BLaER1 treated with 17β-estradiol and CSF1 and Interleukin-3, amounts not matched to agents 10 nM and 100 nM (cell line): ENCODE data around the gene CYP8B1.

Experiments
- H3K27ac ChIP-seq, 11 experiments: shearing (Covaris generic); formaldehyde crosslinking; 2 replicates each; pipeline ENCODE4 v1.8.1; 2022
- H3K27me3 ChIP-seq, 11 experiments: shearing (Covaris generic); formaldehyde crosslinking; 2 replicates each; pipeline ENCODE4 v1.8.1; 2022
- H3K36me3 ChIP-seq, 11 experiments: shearing (Covaris generic); formaldehyde crosslinking; 2 replicates each; pipeline ENCODE4 v1.8.1; 2022
- H3K4me1 ChIP-seq, 10 experiments: shearing (Covaris generic); formaldehyde crosslinking; 2 replicates each; pipeline ENCODE4 v1.8.1; 2022
- H3K4me2 ChIP-seq, 11 experiments: shearing (Covaris generic); formaldehyde crosslinking; 2 replicates each; pipeline ENCODE4 v1.8.1; 2022
- H3K4me3 ChIP-seq, 10 experiments: shearing (Covaris generic); formaldehyde crosslinking; 2 replicates each; pipeline ENCODE4 v1.8.1; 2022
- H3K9ac ChIP-seq, 11 experiments: shearing (Covaris generic); formaldehyde crosslinking; 2 replicates each; pipeline ENCODE4 v1.8.1; 2022
- H3K9me3 ChIP-seq, 11 experiments: shearing (Covaris generic); formaldehyde crosslinking; replicated peaks in 1 of 11; 2 replicates each; pipeline ENCODE4 v1.8.1; 2022
- H4K20me1 ChIP-seq, 11 experiments: shearing (Covaris generic); formaldehyde crosslinking; 2 replicates each; pipeline ENCODE4 v1.8.1; 2022
- Cebpa-rat ChIP-seq, 11 experiments: shearing (Covaris generic); IDR thresholded peaks; 2 replicates each; pipeline ENCODE4 v1.8.1; 2022

CYP8B1 gene

GRCh38 chr3:42876940-42877720 is 1.5 kb upstream of the CYP8B1 start:
- H3K4me1 ChIP-seq, result peaks cover 9 to 17% (median 13%) of the 10 kb centered on the region in 10 experiments; a peak in 19 of 20 replicates
- no peaks in the 10 kb centered on the region for H3K27me3 ChIP-seq
- no peaks in the 10 kb centered on the region for H3K9me3 ChIP-seq
- no peak for TF ChIP-seq Cebpa-rat (IDR thresholded peaks at IDR 0.05)
- H3K27ac ChIP-seq, result no peak overlapping the region
- no peaks in the 10 kb centered on the region for H3K36me3 ChIP-seq
- H3K4me2 ChIP-seq, result no peak overlapping the region
- H3K4me3 ChIP-seq, result no peak overlapping the region
- no peaks in the 10 kb centered on the region for H4K20me1 ChIP-seq
- no peak overlapping the region for H3K9ac ChIP-seq

- H3K36me3 ChIP-seq, result no peaks in the 10 kb centered on the region
- TF ChIP-seq Cebpa-rat (IDR thresholded peaks at IDR 0.05), result no peak
- no peak overlapping the region for H3K9ac ChIP-seq
- H3K27me3 ChIP-seq, result no peaks in the 10 kb centered on the region
- H3K27ac ChIP-seq, result no peak overlapping the region
- H3K4me2 ChIP-seq, result no peak overlapping the region
- no peaks in the 10 kb centered on the region for H3K9me3 ChIP-seq
- peaks cover 3 to 10% (median 8%) of the 10 kb centered on the region in 10 experiments; a peak in 19 of 20 replicates for H3K4me1 ChIP-seq
- H3K4me3 ChIP-seq, result no peak overlapping the region
- no peaks in the 10 kb centered on the region for H4K20me1 ChIP-seq
These were observed 722 bp upstream of the CYP8B1 start for GRCh38 chr3:42876401-42876800.

GRCh38 chr3:42874749-42875148 is 930 bp downstream of the CYP8B1 start:
- no peak for TF ChIP-seq Cebpa-rat (IDR thresholded peaks at IDR 0.05)
- no peaks in the 10 kb centered on the region for H3K27me3 ChIP-seq
- H3K9me3 ChIP-seq, result no peaks in the 10 kb centered on the region
- H3K4me3 ChIP-seq, result no peak overlapping the region
- H3K4me1 ChIP-seq, result no peaks in the 10 kb centered on the region
- no peak overlapping the region for H3K27ac ChIP-seq
- H3K4me2 ChIP-seq, result no peak overlapping the region
- no peaks in the 10 kb centered on the region for H3K36me3 ChIP-seq
- no peak overlapping the region for H3K9ac ChIP-seq
- no peaks in the 10 kb centered on the region for H4K20me1 ChIP-seq

GRCh38 chr3:42873221-42873982 is 2.3 kb downstream of the CYP8B1 start:
- no peak for TF ChIP-seq Cebpa-rat (IDR thresholded peaks at IDR 0.05)
- Histone ChIP-seq H3K4me1 (no peaks in the 10 kb centered on the region), H3K27ac (no peak overlapping the region)

GRCh38 chr3:42872718-42873117 is 3.0 kb downstream of the CYP8B1 start:
- Histone ChIP-seq H4K20me1 (no peaks in the 10 kb centered on the region), H3K9me3 (no peaks in the 10 kb centered on the region), H3K9ac (no peak overlapping the region), H3K4me2 (no peak overlapping the region), H3K27me3 (no peaks in the 10 kb centered on the region), H3K4me1 (no peaks in the 10 kb centered on the region), H3K36me3 (no peaks in the 10 kb centered on the region), H3K27ac (no peak overlapping the region), H3K4me3 (no peak overlapping the region)
- no peak for TF ChIP-seq Cebpa-rat (IDR thresholded peaks at IDR 0.05)

More at GRCh38 chr3:42873221-42873982, 2.3 kb downstream of the CYP8B1 start:
- Histone ChIP-seq H3K27me3 (no peaks in the 10 kb centered on the region), H3K36me3 (no peaks in the 10 kb centered on the region), H4K20me1 (no peaks in the 10 kb centered on the region), H3K9me3 (no peaks in the 10 kb centered on the region), H3K4me2 (no peak overlapping the region), H3K4me3 (no peak overlapping the region), H3K9ac (no peak overlapping the region)

- no peak for TF ChIP-seq Cebpa-rat (IDR thresholded peaks at IDR 0.05)
These were observed 4.0 kb downstream of the CYP8B1 start for GRCh38 chr3:42871592-42872196.

GRCh38 chr3:42868841-42869240 is 6.8 kb downstream of the CYP8B1 start:
- Histone ChIP-seq H3K4me1 (no peaks in the 10 kb centered on the region), H3K9me3 (no peaks in the 10 kb centered on the region), H3K4me2 (no peak overlapping the region), H3K27ac (no peak overlapping the region), H3K9ac (no peak overlapping the region), H3K36me3 (no peaks in the 10 kb centered on the region), H3K27me3 (no peaks in the 10 kb centered on the region), H4K20me1 (no peaks in the 10 kb centered on the region), H3K4me3 (no peak overlapping the region)
- no peak for TF ChIP-seq Cebpa-rat (IDR thresholded peaks at IDR 0.05)

More at GRCh38 chr3:42871592-42872196, 4.0 kb downstream of the CYP8B1 start:
- Histone ChIP-seq H3K9me3 (no peaks in the 10 kb centered on the region), H3K4me3 (no peak overlapping the region), H3K4me1 (no peaks in the 10 kb centered on the region), H4K20me1 (no peaks in the 10 kb centered on the region), H3K27ac (no peak overlapping the region), H3K27me3 (no peaks in the 10 kb centered on the region), H3K4me2 (no peak overlapping the region), H3K36me3 (no peaks in the 10 kb centered on the region), H3K9ac (no peak overlapping the region)

- Histone ChIP-seq H3K27ac (no peak overlapping the region), H3K4me1 (no peaks in the 10 kb centered on the region), H3K9ac (no peak overlapping the region), H3K4me2 (no peak overlapping the region), H3K36me3 (no peaks in the 10 kb centered on the region), H3K9me3 (no peaks in the 10 kb centered on the region), H4K20me1 (no peaks in the 10 kb centered on the region), H3K27me3 (no peaks in the 10 kb centered on the region), H3K4me3 (no peak overlapping the region)
- no peak for TF ChIP-seq Cebpa-rat (IDR thresholded peaks at IDR 0.05)
These were observed 8.5 kb downstream of the CYP8B1 start for GRCh38 chr3:42867138-42867537.

- no peaks in the 10 kb centered on the region for H4K20me1 ChIP-seq
- H3K4me1 ChIP-seq, result no peaks in the 10 kb centered on the region
- no peak overlapping the region for H3K27ac ChIP-seq
- no peak overlapping the region for H3K4me3 ChIP-seq
- H3K9ac ChIP-seq, result no peak overlapping the region
- no peaks in the 10 kb centered on the region for H3K9me3 ChIP-seq
- no peak overlapping the region for H3K4me2 ChIP-seq
- TF ChIP-seq Cebpa-rat (IDR thresholded peaks at IDR 0.05), result no peak
- H3K36me3 ChIP-seq, result no peaks in the 10 kb centered on the region
- H3K27me3 ChIP-seq, result no peaks in the 10 kb centered on the region
These were observed 10.4 kb downstream of the CYP8B1 start for GRCh38 chr3:42865256-42865655.
